Measurements from ENCODE around the gene SLC26A5.

Gene SLC26A5

DNA sequence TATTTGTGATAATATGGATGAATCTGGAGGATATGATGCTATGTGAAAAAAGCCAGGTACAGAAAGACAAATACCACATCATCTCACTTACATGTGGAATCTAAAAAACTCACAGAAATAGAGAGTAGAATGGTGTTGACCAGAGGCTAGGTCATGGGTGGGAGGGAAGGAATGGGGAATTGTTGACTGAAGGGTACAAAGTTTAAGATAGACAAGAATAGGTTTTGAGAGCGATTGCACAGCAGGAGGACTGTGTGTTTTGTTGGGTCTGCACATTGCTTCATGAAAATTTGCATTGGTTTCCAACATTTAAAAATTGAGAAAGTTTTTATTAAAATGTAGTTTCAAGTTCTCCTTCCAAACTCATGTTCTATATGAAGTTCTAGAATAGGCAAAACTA, 8.4 kb downstream of the SLC26A5 start:
- Histone ChIP-seq H3K27me3 (ENCODE audit: insufficient read depth, low read depth, severe bottlenecking) (no peaks in the 10 kb centered on the region), H3K36me3 (no peaks in the 10 kb centered on the region), H3K4me3 (ENCODE audit: low read depth, low read length) (no peak overlapping the region), H3K9me3 (ENCODE audit: severe bottlenecking) (peaks cover 2% of the 10 kb centered on the region), H3K27ac (no peak overlapping the region)
- TF ChIP-seq CTCF (IDR thresholded peaks at IDR 0.05; ENCODE audit: low read depth, low read length), result no peak
- no peak for DNase-seq

DNA sequence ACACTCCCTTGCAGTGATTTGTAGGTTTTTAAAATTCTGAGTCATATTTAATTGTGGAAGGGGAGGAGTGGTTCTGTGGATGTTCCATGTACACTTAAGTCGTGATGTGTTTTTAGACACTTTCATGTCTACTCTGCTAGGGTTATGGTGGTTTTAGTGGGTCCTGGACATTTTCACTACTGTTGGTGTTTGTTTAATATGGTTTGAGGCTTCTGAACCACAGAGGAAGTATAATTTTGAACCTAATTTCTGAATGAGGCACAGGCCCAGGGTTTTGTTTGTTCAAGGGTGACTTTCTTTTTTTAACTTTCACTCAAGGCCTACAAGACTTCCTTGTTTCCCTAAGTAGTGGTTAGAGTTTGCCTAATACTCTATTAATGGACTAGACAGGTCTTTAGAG, 13.3 kb downstream of the SLC26A5 start:
- TF ChIP-seq CTCF (IDR thresholded peaks at IDR 0.05; ENCODE audit: low read depth, low read length), result no peak
- Histone ChIP-seq H3K4me3 (ENCODE audit: low read depth, low read length) (no peak overlapping the region), H3K27ac (no peak overlapping the region), H3K27me3 (ENCODE audit: insufficient read depth, low read depth, severe bottlenecking) (no peaks in the 10 kb centered on the region), H3K9me3 (ENCODE audit: severe bottlenecking) (peaks cover 2% of the 10 kb centered on the region), H3K36me3 (no peaks in the 10 kb centered on the region)
- DNase-seq, result no peak

DNA sequence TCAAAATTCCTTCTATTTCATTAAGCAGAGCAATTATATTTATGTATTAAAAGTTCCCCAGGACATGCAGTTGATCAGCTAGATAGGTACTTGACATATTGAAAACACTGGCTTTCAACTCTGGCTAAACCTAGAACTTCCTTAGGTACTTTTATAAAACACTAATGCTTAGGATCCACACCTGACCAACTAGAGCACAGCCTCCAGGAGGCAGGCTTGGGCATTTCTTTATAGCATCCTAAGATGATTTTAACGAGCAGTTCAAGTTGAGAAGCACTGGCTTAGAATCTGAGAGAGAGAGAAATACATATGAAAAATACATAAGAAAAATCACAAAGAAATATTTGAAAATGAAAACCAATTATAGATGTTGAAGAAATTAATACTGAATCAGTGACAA, 20.8 kb downstream of the SLC26A5 start:
- H3K27me3 ChIP-seq (ENCODE audit: insufficient read depth, low read depth, severe bottlenecking), result no peaks in the 10 kb centered on the region
- DNase-seq, result no peak
- no peaks in the 10 kb centered on the region for H3K9me3 ChIP-seq (ENCODE audit: severe bottlenecking)
- TF ChIP-seq CTCF (IDR thresholded peaks at IDR 0.05; ENCODE audit: low read depth, low read length), result no peak
- H3K27ac ChIP-seq, result no peak overlapping the region
- no peaks in the 10 kb centered on the region for H3K36me3 ChIP-seq
- H3K4me3 ChIP-seq (ENCODE audit: low read depth, low read length), result no peak overlapping the region

- H3K27ac ChIP-seq, result no peak overlapping the region
- no peaks in the 10 kb centered on the region for H3K27me3 ChIP-seq (ENCODE audit: insufficient read depth, low read depth, severe bottlenecking)
- no peak overlapping the region for H3K4me3 ChIP-seq (ENCODE audit: low read depth, low read length)
- H3K9me3 ChIP-seq (ENCODE audit: severe bottlenecking), result no peaks in the 10 kb centered on the region
- peak; percentile 10 for DNase-seq
- no peak for TF ChIP-seq CTCF (IDR thresholded peaks at IDR 0.05; ENCODE audit: low read depth, low read length)
- no peaks in the 10 kb centered on the region for H3K36me3 ChIP-seq
Observed at GRCh38 chr7:103423467-103424179, 22.4 kb downstream of the SLC26A5 start.

DNA sequence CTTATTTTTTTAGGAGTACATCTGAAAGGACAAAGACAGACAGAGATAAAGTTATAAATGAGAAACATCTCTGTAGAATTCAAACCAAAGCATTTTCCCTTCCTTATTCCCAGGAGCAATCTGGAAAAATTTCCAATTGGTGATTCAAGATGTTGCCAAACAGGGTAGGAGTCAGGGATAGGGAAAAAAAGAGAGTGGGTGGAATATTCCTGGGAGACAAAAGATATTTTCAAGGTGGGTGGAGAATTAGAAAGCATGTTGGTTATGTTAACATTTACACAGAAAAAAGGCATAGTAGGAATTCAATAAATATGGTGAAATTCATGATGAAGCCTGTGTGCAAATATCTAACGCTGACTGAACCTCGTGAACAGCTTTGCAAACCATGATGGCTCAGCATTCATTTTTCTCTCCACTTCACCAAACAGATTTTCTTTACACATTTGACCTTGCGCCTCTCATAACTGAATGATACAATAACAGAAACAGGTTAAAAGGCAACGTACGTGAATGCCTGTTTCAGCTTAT, 25.1 kb downstream of the SLC26A5 start:
- H3K9me3 ChIP-seq (ENCODE audit: severe bottlenecking), result no peaks in the 10 kb centered on the region
- TF ChIP-seq CTCF (IDR thresholded peaks at IDR 0.05; ENCODE audit: low read depth, low read length), result no peak
- H3K27me3 ChIP-seq (ENCODE audit: insufficient read depth, low read depth, severe bottlenecking), result no peaks in the 10 kb centered on the region
- H3K36me3 ChIP-seq, result no peaks in the 10 kb centered on the region
- H3K4me3 ChIP-seq (ENCODE audit: low read depth, low read length), result no peak overlapping the region
- no peak overlapping the region for H3K27ac ChIP-seq
- DNase-seq, result no peak

- no peaks in the 10 kb centered on the region for H3K36me3 ChIP-seq
- no peaks in the 10 kb centered on the region for H3K9me3 ChIP-seq (ENCODE audit: severe bottlenecking)
- no peak for TF ChIP-seq CTCF (IDR thresholded peaks at IDR 0.05; ENCODE audit: low read depth, low read length)
- H3K4me3 ChIP-seq (ENCODE audit: low read depth, low read length), result no peak overlapping the region
- H3K27ac ChIP-seq, result no peak overlapping the region
- no peaks in the 10 kb centered on the region for H3K27me3 ChIP-seq (ENCODE audit: insufficient read depth, low read depth, severe bottlenecking)
- DNase-seq, result no peak
Observed at GRCh38 chr7:103418241-103418640, 27.8 kb downstream of the SLC26A5 start.
